ENCODE results near the gene TMEM52B.

- TF ChIP-seq CTCF (IDR thresholded peaks at IDR 0.05 in 2 of 3, conservative IDR thresholded peaks at IDR 0.05 in 1 of 3; ENCODE audit: insufficient read depth in 2 of 3, low read depth in 1 of 3, low read length in 3 of 3) (no peak), ZBTB33 (CRISPR knock-in tag; IDR thresholded peaks at IDR 0.05) (no peak), RB1 (IDR thresholded peaks at IDR 0.05; ENCODE audit: low read depth) (no peak), LEF1 (IDR thresholded peaks at IDR 0.05) (no peak), RAD21 (CRISPR knock-in tag; conservative IDR thresholded peaks at IDR 0.05 in 1 of 2, IDR thresholded peaks at IDR 0.05 in 1 of 2) (no peak)
Measured at GRCh38 chr12:10169104-10169503, 9.7 kb upstream of the TMEM52B start.

Measured in K562 (cell line).